Esophagus (tissue), 2 donors: Measurements from ENCODE around the gene USP20. TPM values are rescaled to one million over a fixed set of nuclear protein-coding genes. Genes with fewer than 3 reads are reported as not detected.

Source experiments
- H3K27ac ChIP-seq, 2 donors: one replicate each; pipeline ENCODE4 v1.5.1; 2013; ENCODE audit warnings: low read depth in 2 of 2, mild to moderate bottlenecking in 2 of 2, inconsistent platforms in 1 of 2, low read length in 1 of 2, moderate library complexity in 1 of 2
- H3K27me3 ChIP-seq, 2 donors: one replicate each; pipeline ENCODE4 v1.6.1; 2013; ENCODE audit warnings: low read length in 2 of 2, control low read depth in 1 of 2, mild to moderate bottlenecking in 1 of 2; ENCODE audit not compliant: insufficient read depth in 2 of 2, control insufficient read depth in 1 of 2
- H3K36me3 ChIP-seq, 2 donors: one replicate each; pipeline ENCODE4 v1.6.1; 2013; ENCODE audit warnings: low read length in 1 of 2; ENCODE audit not compliant: control insufficient read depth in 2 of 2, insufficient read depth in 2 of 2
- H3K4me1 ChIP-seq, 2 donors: one replicate each; pipeline ENCODE4 v1.6.1; 2013; ENCODE audit warnings: low read length in 1 of 2; ENCODE audit not compliant: control insufficient read depth in 2 of 2, insufficient read depth in 2 of 2
- H3K4me3 ChIP-seq, 2 donors: one replicate each; pipeline ENCODE4 v1.5.1; 2013; ENCODE audit warnings: low read length in 2 of 2, mild to moderate bottlenecking in 2 of 2, low read depth in 1 of 2, moderate library complexity in 1 of 2
- H3K9me3 ChIP-seq, 2 donors: one replicate each; pipeline ENCODE4 v1.6.1; 2013; ENCODE audit warnings: mild to moderate bottlenecking in 2 of 2, low read depth in 1 of 2, low read length in 1 of 2, moderate library complexity in 1 of 2; ENCODE audit not compliant: control insufficient read depth in 2 of 2, insufficient read depth in 1 of 2
- WGBS, 2 donors: extraction: QIAGEN DNeasy Blood & Tissue Kit; methylation state at CpG; one replicate each; pipeline ENCODE4 v1.1.7; 2013; 5-methylcytosine and 5-hydroxymethylcytosine counted together
- polyA plus RNA-seq, 2 donors: library from polyadenylated mRNA; stranded (reverse); fragments of 200-250 nt; gene quantifications; one replicate each; pipeline ENCODE4 v1.2.3, GENCODE V29; 2013
- donor health status: healthy with polysubstance abuse.
- donor health status: Bipolar disorder and iron deficiency.

The USP20 gene
- polyA plus RNA-seq, 2 donors: 15.1 to 20.7 TPM

- 86 to 91% methylated on average over 6 of the region's 6 CpGs for WGBS, 2 donors
- H3K9me3 ChIP-seq: no peaks in the 10 kb centered on the region
- peaks cover 3 to 12% of the 10 kb centered on the region in 2 donors for H3K36me3 ChIP-seq
- H3K4me3 ChIP-seq: no peak overlapping the region
- peak overlapping the region in 1 of 2 donors; percentile 66 for H3K27ac ChIP-seq
- peaks cover 0 to 12% of the 10 kb centered on the region in 2 donors for H3K4me1 ChIP-seq
- no peaks in the 10 kb centered on the region for H3K27me3 ChIP-seq
Observed at GRCh38 chr9:129849901-129850300, 14.6 kb downstream of the USP20 start.

- H3K36me3 ChIP-seq: peaks cover 3 to 16% of the 10 kb centered on the region in 2 donors
- H3K4me3 ChIP-seq: no peak overlapping the region
- 64 to 74% methylated on average over 6 of the region's 6 CpGs for WGBS, 2 donors
- peaks cover 0 to 13% of the 10 kb centered on the region in 2 donors for H3K4me1 ChIP-seq
- H3K27me3 ChIP-seq: no peaks in the 10 kb centered on the region
- no peak overlapping the region for H3K27ac ChIP-seq
- no peaks in the 10 kb centered on the region for H3K9me3 ChIP-seq
Observed at GRCh38 chr9:129850821-129851550, 15.7 kb downstream of the USP20 start.

GRCh38 chr9:129851821-129852220, 16.6 kb downstream of the USP20 start:
- peak overlapping the region in 1 of 2 donors; percentile 80 for H3K27ac ChIP-seq
- no peak overlapping the region for H3K4me3 ChIP-seq
- H3K36me3 ChIP-seq: peaks cover 6 to 16% of the 10 kb centered on the region in 2 donors
- 76 to 84% methylated on average over 5 of the region's 5 CpGs for WGBS, 2 donors
- no peaks in the 10 kb centered on the region for H3K9me3 ChIP-seq
- peaks cover 0 to 13% of the 10 kb centered on the region in 2 donors for H3K4me1 ChIP-seq
- no peaks in the 10 kb centered on the region for H3K27me3 ChIP-seq

GRCh38 chr9:129852579-129852978, 17.3 kb downstream of the USP20 start:
- H3K36me3 ChIP-seq: peaks cover 6 to 16% of the 10 kb centered on the region in 2 donors
- H3K4me3 ChIP-seq: no peak overlapping the region
- WGBS, 2 donors: 55 to 71% methylated on average over 5 of the region's 5 CpGs
- no peaks in the 10 kb centered on the region for H3K9me3 ChIP-seq
- peaks cover 0 to 13% of the 10 kb centered on the region in 2 donors for H3K4me1 ChIP-seq
- peak overlapping the region; percentile 80 for H3K27ac ChIP-seq
- H3K27me3 ChIP-seq: no peaks in the 10 kb centered on the region

- no peak overlapping the region for H3K4me3 ChIP-seq
- peaks cover 0 to 13% of the 10 kb centered on the region in 2 donors for H3K4me1 ChIP-seq
- H3K27ac ChIP-seq: no peak overlapping the region
- H3K27me3 ChIP-seq: no peaks in the 10 kb centered on the region
- H3K9me3 ChIP-seq: no peaks in the 10 kb centered on the region
- peaks cover 9 to 26% of the 10 kb centered on the region in 2 donors for H3K36me3 ChIP-seq
- WGBS, 2 donors: 52 to 62% methylated on average over 3 of the region's 3 CpGs
Observed at GRCh38 chr9:129853614-129854013, 18.4 kb downstream of the USP20 start.

GRCh38 chr9:129854588-129855110, 19.4 kb downstream of the USP20 start:
- Histone ChIP-seq H3K4me3 (no peak overlapping the region), H3K4me1 (peaks cover 0 to 13% of the 10 kb centered on the region in 2 donors), H3K36me3 (peaks cover 9 to 30% of the 10 kb centered on the region in 2 donors), H3K27me3 (no peaks in the 10 kb centered on the region), H3K27ac (no peak overlapping the region), H3K9me3 (no peaks in the 10 kb centered on the region)
- WGBS, 2 donors: 86 to 88% methylated on average over 4 of the region's 4 CpGs

- no peak overlapping the region for H3K4me3 ChIP-seq
- no peaks in the 10 kb centered on the region for H3K27me3 ChIP-seq
- H3K27ac ChIP-seq: no peak overlapping the region
- peaks cover 12 to 39% of the 10 kb centered on the region in 2 donors for H3K36me3 ChIP-seq
- peaks cover 0 to 11% of the 10 kb centered on the region in 2 donors for H3K4me1 ChIP-seq
- no peaks in the 10 kb centered on the region for H3K9me3 ChIP-seq
- 90 to 91% methylated on average over 7 of the region's 7 CpGs for WGBS, 2 donors
Observed at GRCh38 chr9:129857207-129857606, 21.9 kb downstream of the USP20 start.

- peaks cover 12 to 40% of the 10 kb centered on the region in 2 donors for H3K36me3 ChIP-seq
Observed at GRCh38 chr9:129858167-129858962, 23.1 kb downstream of the USP20 start.

GRCh38 chr9:129860653-129861446, 25.6 kb downstream of the USP20 start:
- no peak overlapping the region for H3K4me3 ChIP-seq
- H3K27ac ChIP-seq: no peak overlapping the region
- no peaks in the 10 kb centered on the region for H3K27me3 ChIP-seq
- H3K36me3 ChIP-seq: peaks cover 15 to 37% of the 10 kb centered on the region in 2 donors
- H3K9me3 ChIP-seq: no peaks in the 10 kb centered on the region
- H3K4me1 ChIP-seq: no peaks in the 10 kb centered on the region
- 71 to 73% methylated on average over 11 of the region's 11 CpGs for WGBS, 2 donors

More at GRCh38 chr9:129858167-129858962, 23.1 kb downstream of the USP20 start:
- WGBS, 2 donors: 86 to 91% methylated on average over 11 of the region's 11 CpGs
- H3K4me1 ChIP-seq: peaks cover 0 to 6% of the 10 kb centered on the region in 2 donors
- no peak overlapping the region for H3K27ac ChIP-seq
- H3K9me3 ChIP-seq: no peaks in the 10 kb centered on the region
- H3K4me3 ChIP-seq: no peak overlapping the region
- H3K27me3 ChIP-seq: no peaks in the 10 kb centered on the region
